Left ventricle myocardium inferior (tissue), 1 donor: Measurements from ENCODE around the gene THAP9. TPM values are rescaled to one million over a fixed set of nuclear protein-coding genes. Genes with fewer than 3 reads are reported as not detected.
A peak's percentile ranks its signal among the peaks of the same experiment; 100 is the strongest.

Experiments
- DNase-seq: peaks from one replicate; pipeline ENCODE4 v3.0.0-alpha.2; 2020
- H3K27ac ChIP-seq: fragments of 200-600 bp; replicated peaks from 2 replicates; pipeline ENCODE4 v1.8.0; 2021
- H3K27me3 ChIP-seq: fragments of 200-600 bp; 2 replicates; pipeline ENCODE4 v1.8.0; 2021; ENCODE audit warnings: low read depth
- H3K36me3 ChIP-seq: fragments of 200-600 bp; 2 replicates; pipeline ENCODE4 v1.8.0; 2021
- H3K4me1 ChIP-seq: fragments of 200-600 bp; 2 replicates; pipeline ENCODE4 v1.8.0; 2021
- H3K4me3 ChIP-seq: fragments of 200-600 bp; 2 replicates; pipeline ENCODE4 v1.8.0; 2021; ENCODE audit warnings: mild to moderate bottlenecking, moderate library complexity
- H3K9me3 ChIP-seq: fragments of 200-600 bp; replicated peaks from 2 replicates; pipeline ENCODE4 v1.8.0; 2021
- CTCF ChIP-seq: fragments of 200-600 bp; IDR thresholded peaks from 2 replicates; pipeline ENCODE4 v1.8.0; 2021; ENCODE audit warnings: antibody characterized with exemption, mild to moderate bottlenecking, borderline replicate concordance
- intact Hi-C: fragments of 100-400 bp; cut with micrococcal nuclease; formaldehyde crosslinking; loops from one replicate; pipeline ENCODE4 v1.11.0; 2022
- total RNA-seq: library from RNA; stranded (reverse); fragmentation: NEBNext Ultra II Directional; extraction: Animal tissue kit (Norgen Biotek cat#: 25700); gene quantifications from one replicate; pipeline ENCODE4 v1.2.1, GENCODE V29; 2021
- donor health status: DM: no; HTN: yes; CAD: no; lungs with severe emphysema.

THAP9 gene
- total RNA-seq, 1 donor from 2014 or later, result 5.6 TPM

- intact Hi-C loops, result no loop called here
Observed at GRCh38 chr4:82868572-82868971, 32.0 kb upstream of the THAP9 start.

GRCh38 chr4:82885410-82885809, 15.1 kb upstream of the THAP9 start:
- Histone ChIP-seq H3K9me3 (no peaks in the 10 kb centered on the region), H3K36me3 (peaks cover 12% of the 10 kb centered on the region), H3K4me3 (no peak overlapping the region), H3K27ac (peak overlapping the region; percentile 39), H3K27me3 (no peaks in the 10 kb centered on the region), H3K4me1 (peaks cover 69% of the 10 kb centered on the region)
- DNase-seq, result no peak
- intact Hi-C loops, result loop anchor here (10.0 kb wide), 1 partner anchor 51 kb away; no protein-coding TSS in a partner anchor
- no peak for TF ChIP-seq CTCF

More at GRCh38 chr4:82868572-82868971, 32.0 kb upstream of the THAP9 start:
- Histone ChIP-seq H3K27me3 (no peaks in the 10 kb centered on the region), H3K36me3 (peaks cover 98% of the 10 kb centered on the region), H3K9me3 (no peaks in the 10 kb centered on the region), H3K4me1 (peaks cover 14% of the 10 kb centered on the region), H3K27ac (no peak overlapping the region), H3K4me3 (no peak overlapping the region)
- no peak for TF ChIP-seq CTCF
- no peak for DNase-seq

GRCh38 chr4:82886147-82886942, 14.2 kb upstream of the THAP9 start:
- Histone ChIP-seq H3K9me3 (no peaks in the 10 kb centered on the region), H3K4me3 (peak overlapping the region; percentile 4), H3K4me1 (peaks cover 70% of the 10 kb centered on the region), H3K27ac (peak overlapping the region; percentile 39), H3K27me3 (no peaks in the 10 kb centered on the region), H3K36me3 (peaks cover 3% of the 10 kb centered on the region)
- TF ChIP-seq CTCF, result no peak
- no peak for DNase-seq
- intact Hi-C loops, result loop anchor here (10.0 kb wide), 1 partner anchor 52 kb away; no protein-coding TSS in a partner anchor

- Histone ChIP-seq H3K27me3 (no peaks in the 10 kb centered on the region), H3K4me3 (peak overlapping the region; percentile 89), H3K4me1 (peaks cover 65% of the 10 kb centered on the region), H3K9me3 (no peaks in the 10 kb centered on the region), H3K36me3 (peaks cover 14% of the 10 kb centered on the region), H3K27ac (peak overlapping the region; percentile 98)
- no peak for TF ChIP-seq CTCF
- DNase-seq, result no peak
- intact Hi-C loops, result loop anchor here (10.0 kb wide), 1 partner anchor 54 kb away; no protein-coding TSS in a partner anchor
Observed at GRCh38 chr4:82889287-82889686, 11.2 kb upstream of the THAP9 start.

GRCh38 chr4:82890528-82890900, 10.0 kb upstream of the THAP9 start:
- H3K4me1 ChIP-seq, result peaks cover 54% of the 10 kb centered on the region
- peaks cover 27% of the 10 kb centered on the region for H3K36me3 ChIP-seq

More at GRCh38 chr4:82890528-82890900, 10.0 kb upstream of the THAP9 start:
- no peak for TF ChIP-seq CTCF
- H3K9me3 ChIP-seq, result no peaks in the 10 kb centered on the region
- H3K27me3 ChIP-seq, result no peaks in the 10 kb centered on the region
- H3K4me3 ChIP-seq, result peak overlapping the region; percentile 89
- DNase-seq, result no peak
- intact Hi-C loops, result no loop called here
- peak overlapping the region; percentile 98 for H3K27ac ChIP-seq
